Natural killer cell (primary cell): ENCODE measurements around the gene KSR2. TPM values are rescaled to one million over a fixed set of nuclear protein-coding genes. Genes with fewer than 3 reads are reported as not detected.

Experiments
- ATAC-seq, 3 donors: fragments of 150-1000 bp in 2 of 3; fragments of 200-7000 bp in 1 of 3; cut with Tn5 transposase; 1 replicate in 1 of 3; 2 replicates in 2 of 3; pipeline ENCODE4 v1.10.0; 2021; ENCODE audit warnings: mild to moderate bottlenecking in 2 of 3, moderate library complexity in 2 of 3
- DNase-seq, 2 donors: peaks; one replicate each; pipeline versions ENCODE4 v3.0.0 to v3.0.0-alpha.2; 2013 to 2021; ENCODE audit warnings: mixed read lengths in 1 of 2
- H3K27ac ChIP-seq: one replicate; pipeline ENCODE4 v1.5.1; 2013; ENCODE audit warnings: mild to moderate bottlenecking, low read length
- H3K27me3 ChIP-seq: one replicate; pipeline ENCODE4 v1.6.1; 2013; ENCODE audit warnings: low read length; ENCODE audit not compliant: control insufficient read depth, insufficient read depth
- H3K36me3 ChIP-seq: one replicate; pipeline ENCODE4 v1.6.1; 2013; ENCODE audit warnings: low read length; ENCODE audit not compliant: control insufficient read depth, insufficient read depth
- H3K4me1 ChIP-seq: one replicate; pipeline ENCODE4 v1.6.1; 2013; ENCODE audit warnings: low read length; ENCODE audit not compliant: control insufficient read depth, insufficient read depth
- H3K4me3 ChIP-seq: one replicate; pipeline ENCODE4 v1.5.1; 2013; ENCODE audit warnings: low read length
- H3K9me3 ChIP-seq: one replicate; pipeline ENCODE4 v1.6.1; 2013; ENCODE audit warnings: low read length; ENCODE audit not compliant: control insufficient read depth, insufficient read depth
- H3K27ac Mint-ChIP-seq, 2 donors: one replicate each; pipeline ENCODE4 v1.8.0; 2022; ENCODE audit warnings: mild to moderate bottlenecking in 2 of 2, mixed read lengths in 2 of 2, moderate library complexity in 1 of 2
- H3K27me3 Mint-ChIP-seq, 2 donors: one replicate each; pipeline ENCODE4 v1.8.0; 2022; ENCODE audit warnings: low read depth in 2 of 2, mixed read lengths in 2 of 2
- H3K36me3 Mint-ChIP-seq: one replicate; pipeline ENCODE4 v1.8.0; 2022; ENCODE audit warnings: mixed read lengths
- H3K4me1 Mint-ChIP-seq, 2 donors: one replicate each; pipeline ENCODE4 v1.8.0; 2022; ENCODE audit warnings: mixed read lengths in 2 of 2
- H3K4me3 Mint-ChIP-seq: one replicate; pipeline ENCODE4 v1.8.0; 2022; ENCODE audit warnings: mild to moderate bottlenecking, moderate library complexity, mixed read lengths
- H3K9me3 Mint-ChIP-seq, 2 donors: one replicate each; pipeline ENCODE4 v1.8.0; 2022; ENCODE audit warnings: mixed read lengths in 2 of 2
- WGBS: methylation state at CpG from one replicate; pipeline ENCODE4 v1.1.7; 2013; ENCODE audit warnings: missing lambda C conversion rate; ENCODE audit not compliant: insufficient coverage; 5-methylcytosine and 5-hydroxymethylcytosine counted together
- intact Hi-C: fragments of 100-400 bp; cut with micrococcal nuclease; formaldehyde crosslinking; loops from one replicate; pipeline ENCODE4 v1.14.2; 2022
- total RNA-seq, 4 donors: library from RNA; stranded (reverse); fragments of 120-200 nt in 1 of 4; gene quantifications; one replicate each; pipeline versions ENCODE4 v1.2.3 to v1.2.4, GENCODE V29; 2013 to 2022
- TF ChIP-seq, protein P1 (sequence below): fragments of 200-600 bp; IDR thresholded peaks from one replicate; pipeline ENCODE4 v1.8.0; 2022; ENCODE audit warnings: antibody characterized with exemption

KSR2 gene
- total RNA-seq, 3 donors from 2014 or later (not counting 1 experiment from before 2014, with no cell fraction given): not detected

DNA sequence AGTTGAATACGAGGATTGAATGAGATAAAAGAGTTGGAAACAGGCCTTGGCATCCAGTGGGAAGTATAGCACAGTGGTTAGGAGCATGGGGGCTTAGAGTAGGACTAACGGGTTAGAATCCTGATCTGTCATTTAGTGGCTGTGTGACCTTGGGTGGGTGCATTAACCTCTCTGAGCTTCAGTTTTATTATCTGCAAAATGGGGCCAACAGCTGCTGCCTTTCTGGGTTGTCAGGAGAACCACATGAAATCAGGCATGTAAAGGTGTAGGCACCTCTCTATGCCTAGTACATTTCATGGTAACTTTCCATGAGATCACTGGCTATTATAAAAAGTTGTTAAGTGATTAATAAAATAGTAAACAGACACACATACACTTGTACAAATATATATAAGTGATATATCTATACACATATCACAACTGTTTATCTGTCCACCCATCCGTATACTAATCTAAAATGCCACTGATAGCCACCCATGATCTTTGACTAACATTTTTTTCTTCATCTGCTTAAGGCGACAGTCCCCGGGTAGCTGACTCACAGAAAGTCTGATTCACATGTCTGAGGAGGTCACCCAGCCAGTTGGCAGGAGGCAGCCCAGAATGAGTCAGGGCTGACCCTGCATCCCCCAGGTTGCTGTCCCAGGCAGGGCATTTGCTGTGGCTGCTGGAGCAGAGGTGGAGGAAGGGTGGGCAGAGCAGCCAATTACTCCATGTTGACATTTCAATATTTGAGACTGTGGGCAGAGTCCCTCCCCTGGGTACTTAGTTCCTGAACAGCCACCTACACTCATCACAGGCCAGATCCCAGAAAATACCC, 481.7 kb downstream of the KSR2 start:
- no peaks in the 10 kb centered on the region for H3K36me3 Mint-ChIP-seq
- Histone ChIP-seq H3K9me3 (no peaks in the 10 kb centered on the region), H3K27ac (no peak overlapping the region), H3K4me3 (no peak overlapping the region), H3K27me3 (no peaks in the 10 kb centered on the region), H3K36me3 (no peaks in the 10 kb centered on the region), H3K4me1 (no peaks in the 10 kb centered on the region)
- H3K27ac Mint-ChIP-seq: no peak overlapping the region
- no peaks in the 10 kb centered on the region for H3K9me3 Mint-ChIP-seq
- H3K4me3 Mint-ChIP-seq: no peak overlapping the region
- ATAC-seq (no peak), DNase-seq (no peak)
- intact Hi-C loops: no loop called here
- TF ChIP-seq, protein P1, sequence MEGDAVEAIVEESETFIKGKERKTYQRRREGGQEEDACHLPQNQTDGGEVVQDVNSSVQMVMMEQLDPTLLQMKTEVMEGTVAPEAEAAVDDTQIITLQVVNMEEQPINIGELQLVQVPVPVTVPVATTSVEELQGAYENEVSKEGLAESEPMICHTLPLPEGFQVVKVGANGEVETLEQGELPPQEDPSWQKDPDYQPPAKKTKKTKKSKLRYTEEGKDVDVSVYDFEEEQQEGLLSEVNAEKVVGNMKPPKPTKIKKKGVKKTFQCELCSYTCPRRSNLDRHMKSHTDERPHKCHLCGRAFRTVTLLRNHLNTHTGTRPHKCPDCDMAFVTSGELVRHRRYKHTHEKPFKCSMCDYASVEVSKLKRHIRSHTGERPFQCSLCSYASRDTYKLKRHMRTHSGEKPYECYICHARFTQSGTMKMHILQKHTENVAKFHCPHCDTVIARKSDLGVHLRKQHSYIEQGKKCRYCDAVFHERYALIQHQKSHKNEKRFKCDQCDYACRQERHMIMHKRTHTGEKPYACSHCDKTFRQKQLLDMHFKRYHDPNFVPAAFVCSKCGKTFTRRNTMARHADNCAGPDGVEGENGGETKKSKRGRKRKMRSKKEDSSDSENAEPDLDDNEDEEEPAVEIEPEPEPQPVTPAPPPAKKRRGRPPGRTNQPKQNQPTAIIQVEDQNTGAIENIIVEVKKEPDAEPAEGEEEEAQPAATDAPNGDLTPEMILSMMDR: no peak
- H3K4me1 Mint-ChIP-seq: no peaks in the 10 kb centered on the region
- 82% methylated on average over 5 of the region's 5 CpGs for WGBS
- H3K27me3 Mint-ChIP-seq: peaks cover 0 to 11% of the 10 kb centered on the region in 2 donors

DNA sequence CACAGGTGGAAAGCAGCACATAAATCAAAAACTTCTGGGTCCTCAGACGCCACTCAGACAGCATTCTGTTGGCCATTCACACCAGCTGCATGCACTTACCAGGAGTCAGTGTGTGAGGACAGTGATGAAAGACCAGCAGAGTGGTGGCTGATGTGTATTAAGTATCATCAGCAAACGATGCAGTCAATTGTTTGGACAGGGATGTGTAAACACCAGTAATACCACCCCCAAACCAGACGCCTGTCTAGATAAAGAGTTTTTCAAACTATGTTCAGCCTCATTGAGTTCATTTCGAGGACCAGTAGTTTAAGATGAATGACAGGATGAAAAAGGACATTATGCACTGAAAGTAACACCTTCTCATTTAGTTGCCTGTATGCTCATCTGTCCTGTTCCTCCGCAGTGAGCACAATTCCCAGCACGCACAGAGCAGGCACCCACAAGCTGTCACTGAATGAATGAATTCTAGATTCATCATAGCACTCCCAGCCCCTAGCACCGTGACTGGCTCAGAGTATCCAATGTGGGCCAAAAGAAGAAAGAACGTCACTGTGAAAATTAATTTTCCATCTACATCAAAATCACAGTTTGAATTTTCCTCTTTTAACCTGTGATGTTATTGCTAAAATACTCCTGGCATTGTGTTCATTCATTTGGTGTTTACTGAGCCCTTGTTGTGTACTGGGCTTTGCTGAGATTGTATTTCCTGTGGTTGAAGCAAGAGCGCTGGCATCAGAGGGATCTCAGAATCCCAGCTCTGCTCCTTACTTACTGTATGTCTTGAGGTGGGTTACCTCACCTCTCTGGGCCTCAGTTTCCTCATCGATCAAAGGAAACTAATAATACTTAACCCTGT, 482.6 kb downstream of the KSR2 start:
- ATAC-seq: no peak
- no peak for DNase-seq
- Histone ChIP-seq H3K4me1 (no peaks in the 10 kb centered on the region), H3K27ac (no peak overlapping the region), H3K9me3 (no peaks in the 10 kb centered on the region), H3K4me3 (no peak overlapping the region), H3K36me3 (no peaks in the 10 kb centered on the region), H3K27me3 (no peaks in the 10 kb centered on the region)
- Mint-ChIP-seq H3K27ac (no peak overlapping the region), H3K4me3 (no peak overlapping the region), H3K9me3 (no peaks in the 10 kb centered on the region), H3K4me1 (no peaks in the 10 kb centered on the region), H3K36me3 (no peaks in the 10 kb centered on the region), H3K27me3 (peaks cover 0 to 11% of the 10 kb centered on the region in 2 donors)
- intact Hi-C loops: no loop called here
- 85% methylated on average over 10 of the region's 10 CpGs for WGBS
- TF ChIP-seq, protein P1: no peak

GRCh38 chr12:117484901-117485300, 483.9 kb downstream of the KSR2 start:
- no peaks in the 10 kb centered on the region for H3K27me3 ChIP-seq
- 94% methylated on average over 2 of the region's 3 CpGs for WGBS
- no peak overlapping the region for H3K4me3 ChIP-seq
- DNase-seq (no peak), ATAC-seq (no peak)
- no peaks in the 10 kb centered on the region for H3K4me1 Mint-ChIP-seq
- peaks cover 0 to 11% of the 10 kb centered on the region in 2 donors for H3K27me3 Mint-ChIP-seq
- intact Hi-C loops: no loop called here
- no peaks in the 10 kb centered on the region for H3K9me3 ChIP-seq
- H3K9me3 Mint-ChIP-seq: no peaks in the 10 kb centered on the region
- H3K36me3 Mint-ChIP-seq: no peaks in the 10 kb centered on the region
- H3K4me3 Mint-ChIP-seq: no peak overlapping the region
- no peak overlapping the region for H3K27ac ChIP-seq
- H3K36me3 ChIP-seq: no peaks in the 10 kb centered on the region
- no peak overlapping the region for H3K27ac Mint-ChIP-seq
- H3K4me1 ChIP-seq: no peaks in the 10 kb centered on the region
- TF ChIP-seq, protein P1: no peak
